ENCODE results near the gene ASIC1.

Gene ASIC1

DNA sequence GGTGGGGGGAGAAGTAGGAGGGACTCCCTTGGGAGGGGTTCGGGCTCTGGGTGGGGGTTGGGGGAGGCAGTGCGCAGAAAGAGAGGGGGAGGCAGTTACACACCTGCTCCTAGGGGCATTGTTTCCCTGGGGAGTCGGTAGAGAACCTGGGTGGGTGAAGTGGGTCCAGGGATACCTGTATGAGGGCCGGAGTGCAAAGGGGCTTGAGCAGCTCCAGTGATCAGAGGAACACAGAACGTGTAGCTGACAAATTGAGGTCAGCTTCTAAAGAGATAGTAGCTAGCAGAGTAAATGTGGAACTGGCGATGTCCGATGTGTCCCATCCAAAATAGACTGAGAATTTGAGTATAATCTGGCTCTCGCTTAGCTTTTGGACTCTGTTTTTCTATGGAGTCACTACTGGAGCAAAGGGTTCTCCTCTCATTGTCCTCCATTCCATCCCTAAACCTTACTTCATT lies 28.2 kb downstream of the ASIC1 start:
- Mint-ChIP-seq H3K4me3 (peak overlapping the region; percentile 97 to 98 (median 98)), H3K27me3 (ENCODE audit: low read depth) (no peaks in the 10 kb centered on the region), H3K36me3 (ENCODE audit: low read depth) (peaks cover 40% of the 10 kb centered on the region), H3K4me1 (peaks cover 32% of the 10 kb centered on the region), H3K9me3 (no peaks in the 10 kb centered on the region), H3K27ac (peak overlapping the region; percentile 95 to 99 (median 98))
- TF ChIP-seq, protein P1, sequence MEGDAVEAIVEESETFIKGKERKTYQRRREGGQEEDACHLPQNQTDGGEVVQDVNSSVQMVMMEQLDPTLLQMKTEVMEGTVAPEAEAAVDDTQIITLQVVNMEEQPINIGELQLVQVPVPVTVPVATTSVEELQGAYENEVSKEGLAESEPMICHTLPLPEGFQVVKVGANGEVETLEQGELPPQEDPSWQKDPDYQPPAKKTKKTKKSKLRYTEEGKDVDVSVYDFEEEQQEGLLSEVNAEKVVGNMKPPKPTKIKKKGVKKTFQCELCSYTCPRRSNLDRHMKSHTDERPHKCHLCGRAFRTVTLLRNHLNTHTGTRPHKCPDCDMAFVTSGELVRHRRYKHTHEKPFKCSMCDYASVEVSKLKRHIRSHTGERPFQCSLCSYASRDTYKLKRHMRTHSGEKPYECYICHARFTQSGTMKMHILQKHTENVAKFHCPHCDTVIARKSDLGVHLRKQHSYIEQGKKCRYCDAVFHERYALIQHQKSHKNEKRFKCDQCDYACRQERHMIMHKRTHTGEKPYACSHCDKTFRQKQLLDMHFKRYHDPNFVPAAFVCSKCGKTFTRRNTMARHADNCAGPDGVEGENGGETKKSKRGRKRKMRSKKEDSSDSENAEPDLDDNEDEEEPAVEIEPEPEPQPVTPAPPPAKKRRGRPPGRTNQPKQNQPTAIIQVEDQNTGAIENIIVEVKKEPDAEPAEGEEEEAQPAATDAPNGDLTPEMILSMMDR (IDR thresholded peaks at IDR 0.05; ENCODE audit: unreplicated experiment in 3 of 3) = no peak

DNA sequence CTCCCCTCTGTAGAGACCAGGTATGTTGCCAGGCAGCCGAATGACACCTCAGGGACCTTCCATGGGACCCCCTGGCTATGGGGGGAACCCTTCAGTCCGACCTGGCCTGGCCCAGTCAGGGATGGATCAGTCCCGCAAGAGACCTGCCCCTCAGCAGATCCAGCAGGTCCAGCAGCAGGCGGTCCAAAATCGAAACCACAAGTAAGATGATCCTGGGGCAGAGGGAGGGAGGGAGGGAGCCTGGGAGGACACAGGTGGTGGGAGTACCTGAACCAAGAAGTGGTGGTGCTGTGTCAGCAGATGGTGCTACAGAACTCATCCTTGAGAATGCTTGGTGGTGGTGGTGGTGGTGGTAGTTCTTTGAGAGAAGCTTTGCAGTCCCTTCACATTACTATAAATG lies 28.8 kb downstream of the ASIC1 start:
- no peaks in the 10 kb centered on the region for H3K9me3 Mint-ChIP-seq
- peaks cover 32% of the 10 kb centered on the region for H3K4me1 Mint-ChIP-seq
- H3K36me3 Mint-ChIP-seq (ENCODE audit: low read depth) = peaks cover 44% of the 10 kb centered on the region
- TF ChIP-seq, protein P1 (IDR thresholded peaks at IDR 0.05; ENCODE audit: unreplicated experiment in 3 of 3) = no peak
- no peaks in the 10 kb centered on the region for H3K27me3 Mint-ChIP-seq (ENCODE audit: low read depth)
- H3K4me3 Mint-ChIP-seq = peak overlapping the region; percentile 97 to 98 (median 98)
- peak overlapping the region; percentile 95 to 99 (median 98) for H3K27ac Mint-ChIP-seq

DNA sequence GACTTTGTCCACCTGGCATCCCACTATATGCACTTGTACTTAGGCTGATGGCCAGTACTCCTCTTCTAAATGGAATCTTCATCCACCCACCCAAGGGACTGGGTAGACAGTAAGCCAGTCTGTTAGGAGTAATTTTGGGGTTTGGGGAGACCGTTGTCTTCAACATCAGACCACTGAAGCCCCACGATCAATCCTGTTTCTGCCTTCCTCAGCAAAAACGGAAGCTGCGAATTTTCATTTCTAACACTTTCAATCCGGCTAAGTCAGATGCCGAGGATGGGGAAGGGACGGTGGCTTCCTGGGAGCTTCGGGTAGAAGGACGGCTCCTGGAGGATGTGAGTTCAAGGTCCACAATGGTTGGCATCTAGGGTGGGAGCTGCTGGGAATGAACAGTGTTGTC lies 29.8 kb downstream of the ASIC1 start:
- Mint-ChIP-seq H3K36me3 (ENCODE audit: low read depth) (peaks cover 52% of the 10 kb centered on the region), H3K27me3 (ENCODE audit: low read depth) (no peaks in the 10 kb centered on the region), H3K27ac (peak overlapping the region in 2 of 3 experiments; percentile 29 to 98), H3K4me3 (peak overlapping the region; percentile 97 to 98 (median 98)), H3K4me1 (peaks cover 31% of the 10 kb centered on the region), H3K9me3 (no peaks in the 10 kb centered on the region)
- TF ChIP-seq, protein P1 (IDR thresholded peaks at IDR 0.05; ENCODE audit: unreplicated experiment in 3 of 3) = no peak

DNA sequence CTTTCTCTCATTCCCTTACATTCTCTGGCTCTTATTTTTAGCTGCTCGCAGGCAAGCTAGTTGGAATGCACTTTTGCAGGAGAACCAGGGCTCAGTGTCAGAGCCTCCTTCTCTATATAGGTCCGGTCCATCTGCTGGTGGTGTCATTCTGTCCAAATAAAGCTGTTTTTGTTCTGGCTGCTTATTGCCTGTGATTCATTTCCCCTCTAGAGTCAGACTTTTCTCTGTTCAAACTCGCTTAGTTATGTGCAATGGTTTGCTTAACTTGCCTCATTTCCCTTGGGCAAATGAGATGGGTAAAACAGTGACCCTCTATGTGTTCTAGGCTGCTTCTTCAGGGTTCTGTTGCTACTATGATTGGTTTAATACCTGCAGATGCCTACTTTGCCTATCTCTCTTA lies 30.6 kb downstream of the ASIC1 start:
- H3K27me3 Mint-ChIP-seq (ENCODE audit: low read depth) = no peaks in the 10 kb centered on the region
- peaks cover 25% of the 10 kb centered on the region for H3K4me1 Mint-ChIP-seq
- H3K27ac Mint-ChIP-seq = peak overlapping the region; percentile 10 to 53 (median 49)

DNA sequence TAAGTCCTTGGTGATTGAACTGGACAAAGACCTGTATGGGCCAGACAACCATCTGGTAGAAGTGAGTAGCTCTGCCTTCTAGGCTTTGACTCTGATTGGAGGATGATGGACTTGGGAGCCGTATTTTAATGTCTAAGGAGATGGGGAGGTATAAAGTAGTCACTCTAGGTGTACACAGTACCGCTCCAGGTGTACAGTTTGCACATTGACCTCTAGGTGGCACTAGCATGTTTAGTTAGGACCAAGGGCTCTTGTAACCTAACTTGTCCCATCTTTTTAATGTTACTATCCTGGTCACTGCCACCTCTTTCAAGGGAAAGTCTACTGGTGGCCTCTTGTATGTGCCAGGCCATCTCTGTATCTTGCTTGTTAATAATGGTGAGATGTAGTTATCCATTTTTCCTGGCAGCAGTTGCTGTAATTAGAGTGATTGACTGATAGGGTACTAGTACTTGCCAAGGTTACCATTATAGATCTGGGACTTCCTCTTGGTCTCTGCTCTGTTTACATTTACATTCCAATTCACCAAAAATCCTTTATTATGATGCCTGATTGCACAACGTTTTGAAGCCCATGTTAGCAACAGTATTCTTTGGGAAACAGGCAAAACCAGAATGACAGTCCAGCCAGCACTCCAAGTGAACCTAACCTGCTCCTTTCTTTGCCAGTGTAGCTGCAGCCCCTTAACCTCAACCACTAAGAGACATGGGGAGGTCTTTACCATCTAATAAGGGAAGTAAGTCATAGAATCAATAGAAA lies 31.4 kb downstream of the ASIC1 start:
- TF ChIP-seq, protein P1 (IDR thresholded peaks at IDR 0.05; ENCODE audit: unreplicated experiment in 3 of 3) = peak; percentile 75 to 77 (median 75)
- Mint-ChIP-seq H3K9me3 (no peaks in the 10 kb centered on the region), H3K4me1 (peaks cover 21% of the 10 kb centered on the region), H3K27me3 (ENCODE audit: low read depth) (no peaks in the 10 kb centered on the region), H3K36me3 (ENCODE audit: low read depth) (peaks cover 63% of the 10 kb centered on the region), H3K4me3 (peak overlapping the region; percentile 41 to 70 (median 61)), H3K27ac (peak overlapping the region; percentile 22 to 53 (median 49))

More for the DNA sequence above, 30.6 kb downstream of the ASIC1 start:
- peak overlapping the region; percentile 63 to 98 (median 76) for H3K4me3 Mint-ChIP-seq
- H3K9me3 Mint-ChIP-seq = no peaks in the 10 kb centered on the region
- TF ChIP-seq, protein P1 (IDR thresholded peaks at IDR 0.05; ENCODE audit: unreplicated experiment in 3 of 3) = no peak
- peaks cover 56% of the 10 kb centered on the region for H3K36me3 Mint-ChIP-seq (ENCODE audit: low read depth)

Measured in nephron (organoid).